NOMO-1 treated with DMSO at 0.1 percent for 48 hours (cell line): Measurements from ENCODE around the gene SLC35F1.

Experiments
- DNase-seq: peaks from one replicate; lab custom pipeline; 2025; ENCODE audit not compliant: unreplicated experiment; lab: John Stamatoyannopoulos, UW

SLC35F1 gene

DNA sequence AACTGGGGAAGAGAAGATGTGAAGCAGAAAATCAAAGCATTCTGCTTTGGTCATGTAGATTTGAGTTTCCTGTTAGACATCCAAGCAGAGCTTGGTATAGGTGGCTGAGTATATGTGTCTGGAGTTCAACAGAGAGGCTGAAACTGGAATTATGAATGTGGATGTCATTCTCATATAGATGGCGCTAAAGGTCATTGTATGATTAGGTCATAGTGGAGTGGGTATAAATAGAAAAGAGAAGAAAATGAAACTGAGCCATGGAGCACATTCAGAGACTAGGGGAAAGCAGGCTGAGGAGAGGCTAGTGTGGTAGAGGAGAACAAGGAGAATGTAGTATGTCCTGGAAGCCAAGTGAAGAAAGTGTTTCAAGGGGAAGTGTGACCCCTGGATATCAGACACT, 345.4 kb downstream of the SLC35F1 start:
- peak; percentile 71 for DNase-seq

DNA sequence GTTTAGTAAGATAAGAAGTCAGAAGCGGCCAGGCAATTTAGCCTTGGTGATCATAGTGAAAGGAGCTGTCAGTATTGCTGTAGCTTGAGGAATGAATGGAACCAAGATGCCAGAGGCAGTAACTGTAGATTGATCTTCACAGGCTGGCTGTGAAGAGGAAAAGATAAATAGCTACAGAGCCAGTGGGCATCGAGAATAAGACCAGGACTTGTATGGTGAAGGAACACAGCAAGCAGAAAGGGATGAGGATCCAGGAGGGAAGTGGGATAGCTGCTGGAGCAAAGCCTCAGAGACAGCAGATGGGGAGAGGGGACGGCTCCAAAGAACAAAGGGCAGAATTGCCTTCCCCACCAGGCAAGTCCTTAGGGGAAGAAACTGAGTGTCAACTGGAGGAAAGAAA, 346.7 kb downstream of the SLC35F1 start:
- no peak for DNase-seq

GRCh38 chr6:118260833-118261232, 353.8 kb downstream of the SLC35F1 start:
- DNase-seq, result no peak

GRCh38 chr6:118263921-118264486, 356.9 kb downstream of the SLC35F1 start:
- peak; percentile 19 for DNase-seq

DNA sequence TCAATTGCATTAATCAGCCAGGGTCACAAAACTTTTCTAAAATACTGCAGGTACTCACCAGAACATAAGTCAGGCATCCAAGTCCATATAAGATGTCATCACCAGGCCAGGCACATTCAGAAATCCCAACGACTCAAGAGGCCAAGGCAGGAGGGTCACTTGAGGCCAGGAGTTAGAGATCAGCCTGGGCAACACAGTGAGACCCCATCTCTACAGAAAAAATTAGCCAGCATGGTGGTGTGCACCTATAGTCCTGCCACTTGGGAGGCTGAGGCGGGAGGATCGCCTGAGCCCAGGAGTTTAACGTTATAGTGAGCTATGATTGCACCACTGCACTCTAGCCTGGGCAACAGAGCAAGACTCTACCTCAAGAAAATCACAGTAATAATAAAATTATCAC, 362.6 kb downstream of the SLC35F1 start:
- no peak for DNase-seq

DNA sequence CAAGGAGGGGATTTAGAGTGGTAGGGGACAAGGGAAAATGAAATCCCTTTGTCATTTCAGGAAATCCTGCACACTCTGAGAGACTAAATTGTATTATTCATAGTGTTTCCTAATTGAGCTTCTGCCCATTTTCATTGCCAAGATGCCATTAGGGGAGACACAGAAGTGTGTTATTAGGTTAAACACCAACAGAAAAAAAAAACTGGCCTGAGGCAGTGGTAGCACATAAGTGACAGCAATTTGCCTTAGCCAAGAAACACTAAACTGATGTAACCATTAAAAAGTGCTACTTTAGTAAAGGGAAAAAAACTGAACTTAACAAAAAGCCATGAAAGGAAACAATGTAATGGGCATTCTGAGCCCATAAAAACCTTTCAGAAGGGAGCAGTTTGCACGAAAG, 370.6 kb downstream of the SLC35F1 start:
- DNase-seq, result no peak

- no peak for DNase-seq
Measured at GRCh38 chr6:118280210-118280609, 373.1 kb downstream of the SLC35F1 start.

- no peak for DNase-seq
Measured at GRCh38 chr6:118281291-118281690, 374.2 kb downstream of the SLC35F1 start.

GRCh38 chr6:118283766-118284165, 376.7 kb downstream of the SLC35F1 start:
- peak; percentile 54 for DNase-seq

DNA sequence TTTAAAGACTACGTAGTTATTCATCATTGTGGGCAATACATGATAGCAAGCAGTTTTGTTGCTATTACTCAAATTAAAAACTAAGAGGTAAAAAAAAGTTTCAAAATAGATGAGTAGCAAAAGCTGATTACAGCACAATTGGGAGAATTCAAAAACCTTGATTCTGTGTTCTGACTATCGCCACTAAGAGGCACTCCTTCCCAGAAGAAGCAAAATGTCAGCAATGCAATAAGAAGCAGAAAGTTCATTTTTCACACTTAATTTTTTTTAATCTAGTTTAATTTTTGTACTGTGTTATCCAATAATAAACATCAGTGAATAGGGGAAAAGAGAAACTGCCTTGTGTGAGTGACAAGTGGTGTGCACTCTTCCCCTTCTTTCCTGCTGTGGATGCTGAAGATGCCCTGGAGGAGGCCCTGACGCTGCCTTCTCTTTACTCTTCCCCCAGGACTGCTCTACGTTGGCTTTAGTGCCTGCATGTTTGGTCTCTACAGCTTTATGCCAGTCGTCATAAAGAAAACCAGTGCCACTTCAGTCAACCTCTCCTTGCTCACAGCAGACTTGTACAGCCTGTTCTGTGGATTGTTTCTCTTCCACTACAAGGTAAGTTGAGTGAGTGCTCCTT, 377.8 kb downstream of the SLC35F1 start:
- no peak for DNase-seq

DNA sequence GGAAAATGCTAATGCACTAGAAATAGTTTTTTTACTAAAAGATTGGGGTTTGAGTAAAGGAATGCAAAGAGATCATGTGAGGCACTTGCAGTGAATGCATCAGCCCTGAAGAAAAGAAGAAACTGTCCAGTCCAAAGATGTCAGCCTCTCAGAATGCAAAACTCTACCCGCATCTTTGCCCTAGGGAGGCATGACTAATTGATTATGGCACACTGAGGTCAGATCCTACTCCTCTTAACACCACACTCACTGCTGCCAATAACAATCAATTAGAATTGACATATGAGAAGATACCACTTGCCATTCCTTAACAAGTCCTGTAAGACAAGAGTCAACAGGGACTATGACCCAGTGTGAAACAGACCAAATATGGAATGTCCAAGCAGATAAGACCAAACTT, 378.7 kb downstream of the SLC35F1 start:
- DNase-seq, result no peak

DNA sequence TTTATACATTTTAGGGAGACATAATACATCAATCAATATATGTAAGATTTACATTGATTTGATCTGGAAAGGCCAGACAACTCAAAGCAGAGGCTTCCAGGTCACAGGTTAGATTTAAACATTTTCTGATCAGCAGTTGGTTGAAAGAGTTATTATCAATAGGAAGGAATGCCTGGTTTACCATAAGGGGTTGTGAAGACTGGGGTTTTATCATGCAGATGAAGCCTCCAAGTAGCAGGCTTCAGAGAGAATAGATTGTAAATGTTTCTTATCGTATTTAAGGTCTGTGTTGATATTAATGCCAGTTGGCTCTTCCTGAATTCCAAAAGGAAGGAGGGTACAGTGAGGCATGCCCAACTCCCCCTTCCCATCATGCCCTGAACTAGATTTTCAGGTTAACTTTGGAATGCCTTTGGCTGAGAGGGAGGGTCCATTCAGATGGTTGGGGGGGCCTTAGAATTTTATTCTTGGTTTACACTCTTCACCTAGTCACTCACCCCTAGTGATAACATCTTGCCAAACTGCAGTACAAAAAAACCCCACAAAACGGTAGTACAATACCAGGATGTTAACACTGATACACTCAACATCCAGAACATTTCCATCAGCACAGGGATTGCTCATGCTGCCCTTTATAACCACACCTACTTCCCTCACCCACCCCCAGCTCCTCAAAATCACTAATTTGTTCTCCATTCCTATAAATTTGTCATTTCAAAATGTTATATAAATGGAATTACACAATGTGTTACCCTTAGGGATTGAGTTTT, 381.5 kb downstream of the SLC35F1 start:
- no peak for DNase-seq

- no peak for DNase-seq
Measured at GRCh38 chr6:118292558-118292957, 385.5 kb downstream of the SLC35F1 start.

GRCh38 chr6:118294906-118295305, 387.8 kb downstream of the SLC35F1 start:
- DNase-seq, result no peak

GRCh38 chr6:118295336-118295735, 388.3 kb downstream of the SLC35F1 start:
- DNase-seq, result no peak

DNA sequence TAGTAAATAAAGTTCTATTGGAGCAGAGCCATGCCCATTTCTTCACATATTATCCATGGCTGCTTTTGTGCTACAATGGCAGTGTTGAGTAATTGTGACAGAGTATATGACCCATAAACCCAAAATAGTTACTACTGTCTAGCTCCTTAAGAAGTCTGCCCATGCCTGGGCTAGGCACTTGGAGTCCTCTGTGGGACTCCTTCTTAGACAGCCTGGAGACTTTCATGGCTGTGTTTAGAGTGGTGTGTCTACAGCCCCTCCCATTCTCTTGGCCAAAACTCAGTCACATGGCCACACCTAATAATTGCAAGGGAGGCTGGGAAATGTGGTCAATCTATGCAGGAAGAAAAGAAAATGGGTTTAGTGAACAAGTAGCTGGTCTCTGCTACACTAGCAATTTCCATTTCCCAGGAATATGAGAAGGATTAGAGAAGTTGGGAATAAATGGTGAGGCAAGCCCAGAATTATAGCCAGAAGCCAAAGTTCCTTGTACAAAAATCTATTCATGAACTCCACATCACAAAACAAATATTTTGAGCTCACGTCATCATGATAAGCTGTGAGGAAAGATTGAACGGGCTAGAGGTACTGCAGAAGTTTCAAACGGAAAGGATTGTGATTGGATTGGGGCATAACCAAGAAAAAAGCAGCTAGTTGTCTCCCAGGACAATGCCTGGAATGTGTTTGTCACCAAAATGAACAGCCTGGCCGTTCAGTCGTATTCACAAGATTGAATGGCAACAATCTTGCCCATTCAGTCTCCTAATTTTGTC, 389.3 kb downstream of the SLC35F1 start:
- DNase-seq, result no peak

DNA sequence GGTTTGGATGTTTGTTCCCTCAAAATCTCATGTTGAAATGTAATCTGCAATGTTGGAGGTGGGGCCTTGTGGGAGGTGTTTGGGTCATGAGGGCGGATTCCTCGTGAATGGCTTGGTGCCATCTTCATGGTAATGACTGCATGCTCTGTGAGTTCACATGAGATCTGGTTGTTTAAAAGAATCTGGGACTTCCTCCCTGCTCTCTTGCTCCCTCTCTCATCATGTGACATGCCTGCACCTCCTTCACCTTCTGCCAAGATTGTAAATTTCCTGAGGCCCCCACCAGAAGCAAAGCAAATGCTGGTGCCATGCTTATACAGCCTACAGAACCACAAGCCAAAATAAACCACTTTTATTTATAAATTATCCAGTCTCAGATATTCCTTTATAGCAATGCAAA, 390.8 kb downstream of the SLC35F1 start:
- no peak for DNase-seq

DNA sequence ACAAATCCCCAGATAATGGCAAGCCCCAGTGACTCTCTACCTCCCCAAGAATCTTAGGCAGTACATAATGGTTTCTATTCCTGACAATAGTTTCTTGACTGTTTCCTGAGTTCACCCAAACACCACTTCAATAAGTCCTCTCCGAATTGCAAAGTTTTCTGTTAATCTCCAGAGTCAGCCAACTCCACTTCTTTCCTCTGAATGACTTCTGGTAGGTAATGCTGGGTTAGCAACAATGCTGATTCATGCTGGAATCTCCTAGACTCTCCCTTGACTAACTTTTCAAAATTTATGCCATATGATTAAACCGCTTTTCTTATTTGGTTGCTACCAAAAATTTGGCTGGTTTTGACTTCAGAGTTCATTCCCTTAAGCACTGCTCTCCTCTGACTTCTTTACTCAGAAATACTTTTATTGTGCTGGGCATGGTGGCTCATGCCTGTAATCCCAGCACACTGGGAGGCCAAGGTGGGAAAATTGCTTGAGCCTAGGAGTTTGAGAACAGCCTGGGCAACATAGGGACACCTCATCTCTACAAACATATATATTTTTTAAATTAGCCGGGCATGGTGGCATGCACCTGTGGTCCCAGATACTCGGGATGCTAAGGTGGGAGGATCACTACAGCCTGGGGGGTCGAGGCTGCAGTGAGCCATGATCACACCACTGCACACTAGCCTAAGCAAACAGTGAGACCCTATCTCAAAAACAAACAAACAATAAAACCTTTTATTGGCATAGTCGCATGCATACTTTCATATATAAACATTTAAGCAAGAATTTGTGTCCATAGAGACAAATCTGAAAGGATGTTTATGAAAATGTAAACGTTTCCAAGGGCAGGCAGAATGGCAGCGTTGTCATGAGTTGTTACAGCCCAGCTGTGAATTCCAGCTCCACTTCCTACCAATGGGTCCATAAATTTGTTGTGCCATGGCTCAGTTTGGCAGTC, 391.7 kb downstream of the SLC35F1 start:
- DNase-seq, result no peak

- no peak for DNase-seq
Measured at GRCh38 chr6:118299457-118299856, 392.4 kb downstream of the SLC35F1 start.

GRCh38 chr6:118304321-118304720, 397.3 kb downstream of the SLC35F1 start:
- no peak for DNase-seq

DNA sequence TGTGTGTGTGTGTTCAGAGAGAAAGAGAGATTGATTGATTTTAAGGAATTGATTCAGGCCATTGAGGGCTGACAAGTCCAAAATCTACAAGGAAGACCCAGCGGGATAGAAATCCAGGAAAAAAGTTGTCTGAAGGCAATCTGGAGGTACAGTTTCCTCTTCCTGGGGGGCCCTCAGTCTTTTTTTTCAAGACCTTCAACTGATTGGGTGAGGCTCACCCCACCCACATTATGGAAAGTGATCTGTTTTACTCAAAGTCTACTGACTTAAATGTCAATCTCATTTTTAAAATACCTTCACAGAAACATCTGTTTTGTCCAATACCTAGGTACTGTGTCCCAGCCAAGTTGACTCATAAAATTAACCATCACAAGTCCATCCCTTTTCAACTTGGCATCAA, 398.0 kb downstream of the SLC35F1 start:
- DNase-seq, result no peak
